H1 (cell line): ENCODE data around the gene DOCK3. TPM values are rescaled to one million over a fixed set of nuclear protein-coding genes. Genes with fewer than 3 reads are reported as not detected.

Experiments used
- CBX8 ChIP-seq: fragments of 300-800, 300-1000 bp; sonication (generic); IDR thresholded peaks from 2 replicates; pipeline ENCODE4 v1.7.1; 2016; ENCODE audit warnings: low read depth, low read length, borderline replicate concordance
- EGR1 ChIP-seq: IDR thresholded peaks from 2 replicates; pipeline ENCODE4 v1.6.1; 2011; ENCODE audit warnings: low read depth, low read length, borderline replicate concordance
- EZH2 ChIP-seq: fragments of 200-600 bp; sonication (generic); IDR thresholded peaks from 2 replicates; pipeline ENCODE4 v1.7.1; 2012; ENCODE audit warnings: low read depth, mild to moderate bottlenecking, moderate library complexity, low read length, inconsistent platforms; ENCODE audit not compliant: severe bottlenecking
- KDM5A ChIP-seq: fragments of 200-600 bp; IDR thresholded peaks from 2 replicates; pipeline ENCODE4 v1.7.1; 2012; ENCODE audit warnings: mild to moderate bottlenecking, low read length, inconsistent platforms, mixed read lengths
- polyA plus RNA-seq, 7 experiments: library from polyadenylated mRNA; depleted of rRNA in 3 of 7; stranded (reverse) in 5 of 7; unstranded in 2 of 7; fragments of >200 nt in 5 of 7; fragments of 200-250 nt in 2 of 7; gene quantifications; 1 replicate in 5 of 7; 2 replicates in 1 of 7; 4 replicates in 1 of 7; pipeline versions ENCODE4 v1.2.1 to v1.2.3, GENCODE V29; 2011 to 2013; ENCODE audit warnings: missing spikeins in 2 of 7, mixed read lengths in 2 of 7
- total RNA-seq: library from RNA; stranded (reverse); fragmentation: NEBNext Ultra II Directional; extraction: Animal tissue kit (Norgen Biotek cat#: 25700); gene quantifications from 2 replicates; pipeline ENCODE4 v1.2.1, GENCODE V29; 2021

The DOCK3 gene
- total and polyA plus RNA-seq, 2 of the 8 experiments (the other 6 are each of a cell fraction or from before 2014, with no cell fraction given), result 2.7 to 5.0 TPM

GRCh38 chr3:51279448-51279847, 604.7 kb downstream of the DOCK3 start (continued):
- TF ChIP-seq EZH2, result no peak
- no peak for TF ChIP-seq CBX8
- TF ChIP-seq EGR1, result no peak
- no peak for TF ChIP-seq KDM5A
